Measurements from ENCODE around the gene HMGCL. TPM values are rescaled to one million over a fixed set of nuclear protein-coding genes. Genes with fewer than 3 reads are reported as not detected.

HMGCL gene
- total and polyA plus RNA-seq, 2 of the 13 experiments (the other 11 are each of a cell fraction or from before 2014, with no cell fraction given), result 21.3 to 41.4 TPM

DNA sequence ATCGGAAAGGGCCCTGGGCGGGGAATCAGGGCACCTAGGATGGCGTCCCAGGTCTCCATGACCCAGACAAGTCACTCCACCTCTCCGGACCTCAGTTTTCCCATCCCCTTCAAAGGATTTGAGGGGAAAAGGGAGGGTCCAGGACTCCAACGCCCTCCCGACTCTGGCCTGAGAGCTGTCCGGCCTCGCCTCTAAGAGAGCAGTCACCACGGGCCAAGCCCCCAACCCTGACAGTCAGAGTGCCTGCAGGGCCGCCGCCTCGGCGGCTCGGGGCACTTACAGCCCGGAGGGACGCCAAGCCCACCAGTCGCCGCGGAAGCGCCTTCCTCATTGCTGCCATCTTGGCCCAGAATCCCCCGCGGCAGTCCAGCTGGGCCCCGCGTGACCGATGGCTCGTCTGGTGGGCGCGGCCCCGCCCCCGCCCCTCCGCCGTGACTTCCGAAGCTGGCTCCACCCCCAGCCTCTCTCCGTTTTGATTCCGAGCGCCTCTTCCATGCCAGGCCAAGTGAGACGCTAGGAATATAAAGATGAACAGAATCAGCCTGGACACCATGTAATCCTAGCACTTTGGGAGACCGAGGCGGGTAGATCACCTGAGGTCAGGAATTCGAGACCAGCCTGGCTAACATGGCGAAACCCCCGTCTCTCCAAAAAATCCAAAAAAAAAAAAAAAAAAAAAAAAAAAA, at the start of gene HMGCL (continued):
- TF ChIP-seq, protein P1, sequence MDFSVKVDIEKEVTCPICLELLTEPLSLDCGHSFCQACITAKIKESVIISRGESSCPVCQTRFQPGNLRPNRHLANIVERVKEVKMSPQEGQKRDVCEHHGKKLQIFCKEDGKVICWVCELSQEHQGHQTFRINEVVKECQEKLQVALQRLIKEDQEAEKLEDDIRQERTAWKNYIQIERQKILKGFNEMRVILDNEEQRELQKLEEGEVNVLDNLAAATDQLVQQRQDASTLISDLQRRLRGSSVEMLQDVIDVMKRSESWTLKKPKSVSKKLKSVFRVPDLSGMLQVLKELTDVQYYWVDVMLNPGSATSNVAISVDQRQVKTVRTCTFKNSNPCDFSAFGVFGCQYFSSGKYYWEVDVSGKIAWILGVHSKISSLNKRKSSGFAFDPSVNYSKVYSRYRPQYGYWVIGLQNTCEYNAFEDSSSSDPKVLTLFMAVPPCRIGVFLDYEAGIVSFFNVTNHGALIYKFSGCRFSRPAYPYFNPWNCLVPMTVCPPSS (IDR thresholded peaks at IDR 0.05), result no peak
- peak; percentile 76; the same call in 1 of the 2 replicates for TF ChIP-seq HOXD1 (CRISPR knock-in tag; IDR thresholded peaks at IDR 0.05)
- no peak for TF ChIP-seq ZNF703 (CRISPR knock-in tag; IDR thresholded peaks at IDR 0.05; ENCODE audit: borderline replicate concordance)
- TF ChIP-seq, protein P2, sequence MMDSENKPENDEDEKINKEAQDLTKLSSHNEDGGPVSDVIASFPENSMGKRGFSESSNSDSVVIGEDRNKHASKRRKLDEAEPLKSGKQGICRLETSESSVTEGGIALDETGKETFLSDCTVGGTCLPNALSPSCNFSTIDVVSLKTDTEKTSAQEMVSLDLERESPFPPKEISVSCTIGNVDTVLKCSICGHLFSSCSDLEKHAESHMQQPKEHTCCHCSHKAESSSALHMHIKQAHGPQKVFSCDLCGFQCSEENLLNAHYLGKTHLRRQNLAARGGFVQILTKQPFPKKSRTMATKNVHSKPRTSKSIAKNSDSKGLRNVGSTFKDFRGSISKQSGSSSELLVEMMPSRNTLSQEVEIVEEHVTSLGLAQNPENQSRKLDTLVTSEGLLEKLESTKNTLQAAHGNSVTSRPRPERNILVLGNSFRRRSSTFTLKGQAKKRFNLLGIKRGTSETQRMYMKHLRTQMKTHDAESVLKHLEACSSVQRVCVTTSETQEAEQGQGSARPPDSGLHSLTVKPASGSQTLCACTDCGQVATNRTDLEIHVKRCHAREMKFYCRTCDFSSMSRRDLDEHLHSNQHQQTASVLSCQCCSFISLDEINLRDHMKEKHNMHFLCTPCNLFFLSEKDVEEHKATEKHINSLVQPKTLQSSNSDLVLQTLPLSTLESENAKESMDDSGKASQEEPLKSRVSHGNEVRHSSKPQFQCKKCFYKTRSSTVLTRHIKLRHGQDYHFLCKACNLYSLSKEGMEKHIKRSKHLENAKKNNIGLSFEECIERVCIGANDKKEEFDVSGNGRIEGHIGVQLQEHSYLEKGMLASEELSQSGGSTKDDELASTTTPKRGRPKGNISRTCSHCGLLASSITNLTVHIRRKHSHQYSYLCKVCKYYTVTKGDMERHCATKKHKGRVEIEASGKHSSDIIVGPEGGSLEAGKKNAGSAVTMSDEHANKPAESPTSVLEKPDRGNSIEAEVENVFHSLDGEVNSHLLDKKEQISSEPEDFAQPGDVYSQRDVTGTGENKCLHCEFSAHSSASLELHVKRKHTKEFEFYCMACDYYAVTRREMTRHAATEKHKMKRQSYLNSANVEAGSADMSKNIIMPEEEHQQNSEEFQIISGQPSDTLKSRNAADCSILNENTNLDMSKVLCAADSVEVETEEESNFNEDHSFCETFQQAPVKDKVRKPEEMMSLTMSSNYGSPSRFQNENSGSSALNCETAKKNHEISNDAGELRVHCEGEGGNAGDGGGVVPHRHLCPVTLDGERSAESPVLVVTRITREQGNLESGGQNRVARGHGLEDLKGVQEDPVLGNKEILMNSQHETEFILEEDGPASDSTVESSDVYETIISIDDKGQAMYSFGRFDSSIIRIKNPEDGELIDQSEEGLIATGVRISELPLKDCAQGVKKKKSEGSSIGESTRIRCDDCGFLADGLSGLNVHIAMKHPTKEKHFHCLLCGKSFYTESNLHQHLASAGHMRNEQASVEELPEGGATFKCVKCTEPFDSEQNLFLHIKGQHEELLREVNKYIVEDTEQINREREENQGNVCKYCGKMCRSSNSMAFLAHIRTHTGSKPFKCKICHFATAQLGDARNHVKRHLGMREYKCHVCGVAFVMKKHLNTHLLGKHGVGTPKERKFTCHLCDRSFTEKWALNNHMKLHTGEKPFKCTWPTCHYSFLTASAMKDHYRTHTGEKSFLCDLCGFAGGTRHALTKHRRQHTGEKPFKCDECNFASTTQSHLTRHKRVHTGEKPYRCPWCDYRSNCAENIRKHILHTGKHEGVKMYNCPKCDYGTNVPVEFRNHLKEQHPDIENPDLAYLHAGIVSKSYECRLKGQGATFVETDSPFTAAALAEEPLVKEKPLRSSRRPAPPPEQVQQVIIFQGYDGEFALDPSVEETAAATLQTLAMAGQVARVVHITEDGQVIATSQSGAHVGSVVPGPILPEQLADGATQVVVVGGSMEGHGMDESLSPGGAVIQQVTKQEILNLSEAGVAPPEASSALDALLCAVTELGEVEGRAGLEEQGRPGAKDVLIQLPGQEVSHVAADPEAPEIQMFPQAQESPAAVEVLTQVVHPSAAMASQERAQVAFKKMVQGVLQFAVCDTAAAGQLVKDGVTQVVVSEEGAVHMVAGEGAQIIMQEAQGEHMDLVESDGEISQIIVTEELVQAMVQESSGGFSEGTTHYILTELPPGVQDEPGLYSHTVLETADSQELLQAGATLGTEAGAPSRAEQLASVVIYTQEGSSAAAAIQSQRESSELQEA (CRISPR knock-in tag; IDR thresholded peaks at IDR 0.05; ENCODE audit: not compliant biosample characterization), result peak; percentile 61
- TF ChIP-seq, protein P3, sequence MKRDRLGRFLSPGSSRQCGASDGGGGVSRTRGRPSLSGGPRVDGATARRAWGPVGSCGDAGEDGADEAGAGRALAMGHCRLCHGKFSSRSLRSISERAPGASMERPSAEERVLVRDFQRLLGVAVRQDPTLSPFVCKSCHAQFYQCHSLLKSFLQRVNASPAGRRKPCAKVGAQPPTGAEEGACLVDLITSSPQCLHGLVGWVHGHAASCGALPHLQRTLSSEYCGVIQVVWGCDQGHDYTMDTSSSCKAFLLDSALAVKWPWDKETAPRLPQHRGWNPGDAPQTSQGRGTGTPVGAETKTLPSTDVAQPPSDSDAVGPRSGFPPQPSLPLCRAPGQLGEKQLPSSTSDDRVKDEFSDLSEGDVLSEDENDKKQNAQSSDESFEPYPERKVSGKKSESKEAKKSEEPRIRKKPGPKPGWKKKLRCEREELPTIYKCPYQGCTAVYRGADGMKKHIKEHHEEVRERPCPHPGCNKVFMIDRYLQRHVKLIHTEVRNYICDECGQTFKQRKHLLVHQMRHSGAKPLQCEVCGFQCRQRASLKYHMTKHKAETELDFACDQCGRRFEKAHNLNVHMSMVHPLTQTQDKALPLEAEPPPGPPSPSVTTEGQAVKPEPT (CRISPR knock-in tag; IDR thresholded peaks at IDR 0.05; ENCODE audit: low read depth), result no peak
- TF ChIP-seq RELA (CRISPR knock-in tag; IDR thresholded peaks at IDR 0.05), result peak; percentile 78; the same call in 1 of the 2 replicates
- no peak for TF ChIP-seq EZH2 (conservative IDR thresholded peaks at IDR 0.05; ENCODE audit: low read depth, low read length)
- 0 out of 2 replicates have a peak, but pooled peaks have one; percentile 41 for TF ChIP-seq ZNF776 (CRISPR knock-in tag; IDR thresholded peaks at IDR 0.05)
- TF ChIP-seq, protein P4, sequence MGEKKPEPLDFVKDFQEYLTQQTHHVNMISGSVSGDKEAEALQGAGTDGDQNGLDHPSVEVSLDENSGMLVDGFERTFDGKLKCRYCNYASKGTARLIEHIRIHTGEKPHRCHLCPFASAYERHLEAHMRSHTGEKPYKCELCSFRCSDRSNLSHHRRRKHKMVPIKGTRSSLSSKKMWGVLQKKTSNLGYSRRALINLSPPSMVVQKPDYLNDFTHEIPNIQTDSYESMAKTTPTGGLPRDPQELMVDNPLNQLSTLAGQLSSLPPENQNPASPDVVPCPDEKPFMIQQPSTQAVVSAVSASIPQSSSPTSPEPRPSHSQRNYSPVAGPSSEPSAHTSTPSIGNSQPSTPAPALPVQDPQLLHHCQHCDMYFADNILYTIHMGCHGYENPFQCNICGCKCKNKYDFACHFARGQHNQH (CRISPR knock-in tag; IDR thresholded peaks at IDR 0.05), result peak; percentile 52; the same call in 1 of the 2 replicates
- TF ChIP-seq HNRNPL (IDR thresholded peaks at IDR 0.05; ENCODE audit: low read depth, low read length), result no peak
- TF ChIP-seq DPF2 (CRISPR knock-in tag; IDR thresholded peaks at IDR 0.05; ENCODE audit: borderline replicate concordance, low read depth), result no peak
- TF ChIP-seq RBAK (CRISPR knock-in tag; IDR thresholded peaks at IDR 0.05), result no peak
- no peak for TF ChIP-seq ZNF333 (CRISPR knock-in tag; IDR thresholded peaks at IDR 0.05; ENCODE audit: borderline replicate concordance)
- no peak for TF ChIP-seq HMG20A (CRISPR knock-in tag; IDR thresholded peaks at IDR 0.05; ENCODE audit: borderline replicate concordance)
- TF ChIP-seq TAF15 (IDR thresholded peaks at IDR 0.05; ENCODE audit: low read depth, low read length, poor library complexity, severe bottlenecking), result peak; percentile 63
- TF ChIP-seq CCDC6 (CRISPR knock-in tag; IDR thresholded peaks at IDR 0.05), result no peak
